ENCODE measurements around the gene MAP2. TPM values are rescaled to one million over a fixed set of nuclear protein-coding genes. Genes with fewer than 3 reads are reported as not detected.

MAP2 gene
- total and polyA plus RNA-seq, 2 donors (not counting 3 experiments of a cell fraction or from before 2014, with no cell fraction given): 19.4 to 46.1 TPM

DNA sequence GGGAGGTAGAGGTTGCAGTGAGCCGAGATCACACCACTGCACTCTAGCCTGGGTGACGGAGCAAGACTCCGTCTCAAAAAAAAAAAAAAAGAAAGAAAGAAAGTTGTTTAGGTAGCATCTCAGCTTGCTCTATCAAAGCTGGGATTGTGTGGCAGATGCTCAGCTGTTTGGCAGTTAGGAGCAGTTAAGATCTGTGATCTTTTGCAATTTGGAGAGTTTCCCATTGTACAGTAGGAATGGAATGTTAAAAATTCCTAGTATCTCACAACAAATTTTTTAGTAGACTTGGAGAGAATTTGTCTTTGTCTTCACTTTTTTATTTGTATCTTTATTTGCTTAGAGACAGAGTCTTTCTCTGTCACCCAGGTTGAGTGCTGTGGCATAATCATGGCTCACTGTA, 224.9 kb downstream of the MAP2 start:
- Histone ChIP-seq H3K9me1 (replicated peaks; ENCODE audit: control insufficient read depth, extremely low read depth, insufficient read depth, low read length) (no peaks in the 10 kb centered on the region), H3K4me1 (ENCODE audit: control insufficient read depth, extremely low read depth, insufficient read depth, low read length) (no peaks in the 10 kb centered on the region), H3K4me3 (replicated peaks in 1 of 3; ENCODE audit: insufficient read depth in 1 of 3, low read depth in 1 of 3, low read length in 3 of 3) (no peak overlapping the region), H3K9me3 (replicated peaks; ENCODE audit: control insufficient read depth, insufficient read depth, low read length) (no peaks in the 10 kb centered on the region), H3K9ac (replicated peaks; ENCODE audit: extremely low read depth, insufficient read depth, low read length) (no peak overlapping the region), H3K27me3 (ENCODE audit: control insufficient read depth in 2 of 2, insufficient read depth in 2 of 2, low read length in 2 of 2) (no peaks in the 10 kb centered on the region), H3K27ac (ENCODE audit: insufficient read depth, low read depth, low read length) (no peak overlapping the region), H3K4me2 (ENCODE audit: insufficient read depth, low read length) (no peak overlapping the region), H4K20me1 (replicated peaks; ENCODE audit: control insufficient read depth, extremely low read depth, insufficient read depth, low read length) (no peaks in the 10 kb centered on the region), H3K36me3 (ENCODE audit: control insufficient read depth in 2 of 2, extremely low read depth in 1 of 2, insufficient read depth in 2 of 2, low read length in 2 of 2) (no peaks in the 10 kb centered on the region), H2AFZ (ENCODE audit: low read depth, low read length) (no peak overlapping the region), H3K79me2 (ENCODE audit: control insufficient read depth, insufficient read depth, low read length) (no peaks in the 10 kb centered on the region)
- DNase-seq (ENCODE audit: low read depth, low spot score): no peak
- CTCF ChIA-PET: interaction anchor here (0.8 to 1.2 kb wide), 2 partner anchors 72 to 286 kb away, joined by 3 read pairs; no protein-coding TSS in a partner anchor
- no peak for FAIRE-seq
- no TSS peak for BruUV-seq (replicated peaks)
- intact Hi-C loops (cut with micrococcal nuclease) (no loop called here), dilution Hi-C loops (cut with MboI; ENCODE audit: extremely low pct_ligation_motif_present, low sequenced_read_pairs) (no loop called here)
- POLR2A ChIA-PET: no interaction called here
- TF ChIP-seq GATA2 (IDR thresholded peaks at IDR 0.05; ENCODE audit: insufficient read depth, insufficient read length, low read depth, low read length) (no peak), MYC (IDR thresholded peaks at IDR 0.05; ENCODE audit: low read depth, low read length) (no peak), EZH2 (IDR thresholded peaks at IDR 0.05; ENCODE audit: borderline replicate concordance, low read depth, low read length, severe bottlenecking) (no peak), POLR2A (IDR thresholded peaks at IDR 0.05; ENCODE audit: low read depth, low read length) (no peak), CTCF (IDR thresholded peaks at IDR 0.05; ENCODE audit: extremely low read depth in 1 of 2, insufficient read depth in 1 of 2, low read depth in 1 of 2, low read length in 2 of 2) (no peak), JUN (IDR thresholded peaks at IDR 0.05; ENCODE audit: borderline replicate concordance, insufficient read depth, insufficient read length, low read depth) (no peak), FOS (IDR thresholded peaks at IDR 0.05; ENCODE audit: borderline replicate concordance, insufficient read depth, low read length) (no peak), POLR2AphosphoS5 (IDR thresholded peaks at IDR 0.05; ENCODE audit: insufficient read depth, low read depth, low read length) (no peak)
- TF ChIP-seq, protein P1, sequence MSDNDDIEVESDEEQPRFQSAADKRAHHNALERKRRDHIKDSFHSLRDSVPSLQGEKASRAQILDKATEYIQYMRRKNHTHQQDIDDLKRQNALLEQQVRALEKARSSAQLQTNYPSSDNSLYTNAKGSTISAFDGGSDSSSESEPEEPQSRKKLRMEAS (IDR thresholded peaks at IDR 0.05; ENCODE audit: insufficient read depth, insufficient read length): no peak

All from endothelial cell of umbilical vein (primary cell).